HG03460 (cell line): Measurements from ENCODE around the gene PPARA.
A peak's percentile ranks its signal among the peaks of the same experiment; 100 is the strongest.

Experiments used
- ATAC-seq: cut with Tn5 transposase; IDR thresholded peaks from one replicate; pipeline ENCODE4 v1.9.1; 2021; ENCODE audit not compliant: unreplicated experiment

The PPARA gene

DNA sequence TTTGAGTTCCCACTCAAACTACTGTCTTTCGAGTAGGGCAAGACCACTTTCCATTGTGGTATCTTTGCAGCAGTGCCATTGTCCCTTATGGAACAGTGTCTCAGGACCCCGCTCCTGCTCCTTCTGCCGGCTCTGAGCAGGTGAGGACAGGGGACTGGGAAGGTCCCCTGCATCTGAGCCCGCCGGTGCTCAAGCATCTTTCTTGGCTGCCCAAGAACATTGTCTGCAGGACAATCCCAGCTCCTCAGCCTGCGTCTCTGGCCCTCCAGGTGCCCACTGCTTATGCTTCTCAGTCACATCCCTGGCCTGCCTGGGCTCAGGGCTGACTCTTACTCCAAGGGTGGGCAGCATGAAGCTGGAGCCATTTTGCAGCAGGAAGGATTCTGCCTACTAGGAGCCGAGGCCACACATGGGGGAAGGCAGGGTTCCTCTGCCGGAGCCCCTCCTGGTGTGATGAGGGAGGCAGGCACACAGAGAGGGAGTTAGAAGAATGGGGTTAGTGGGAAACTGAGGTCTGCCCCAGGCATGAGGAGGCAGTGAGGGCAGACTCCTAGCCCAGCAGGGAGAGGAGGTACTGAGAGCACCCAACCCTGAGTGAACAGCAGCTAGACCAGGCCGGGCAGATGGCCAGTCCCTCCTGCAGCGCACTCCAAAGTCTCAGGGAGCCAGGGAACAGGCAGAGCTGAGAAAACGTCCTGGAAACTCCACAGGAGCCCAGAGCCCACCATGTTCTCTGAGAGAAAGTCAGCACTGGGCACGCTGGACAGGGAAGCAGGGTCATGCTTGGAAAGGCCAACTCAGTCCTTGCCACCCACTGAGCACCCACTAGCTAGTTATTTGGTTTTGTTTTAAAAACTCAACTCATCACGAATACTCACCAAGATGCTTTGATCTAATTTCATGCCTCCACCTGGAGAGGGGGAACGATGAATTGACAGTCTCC lies 7.5 kb upstream of the PPARA start:
- no peak for ATAC-seq

DNA sequence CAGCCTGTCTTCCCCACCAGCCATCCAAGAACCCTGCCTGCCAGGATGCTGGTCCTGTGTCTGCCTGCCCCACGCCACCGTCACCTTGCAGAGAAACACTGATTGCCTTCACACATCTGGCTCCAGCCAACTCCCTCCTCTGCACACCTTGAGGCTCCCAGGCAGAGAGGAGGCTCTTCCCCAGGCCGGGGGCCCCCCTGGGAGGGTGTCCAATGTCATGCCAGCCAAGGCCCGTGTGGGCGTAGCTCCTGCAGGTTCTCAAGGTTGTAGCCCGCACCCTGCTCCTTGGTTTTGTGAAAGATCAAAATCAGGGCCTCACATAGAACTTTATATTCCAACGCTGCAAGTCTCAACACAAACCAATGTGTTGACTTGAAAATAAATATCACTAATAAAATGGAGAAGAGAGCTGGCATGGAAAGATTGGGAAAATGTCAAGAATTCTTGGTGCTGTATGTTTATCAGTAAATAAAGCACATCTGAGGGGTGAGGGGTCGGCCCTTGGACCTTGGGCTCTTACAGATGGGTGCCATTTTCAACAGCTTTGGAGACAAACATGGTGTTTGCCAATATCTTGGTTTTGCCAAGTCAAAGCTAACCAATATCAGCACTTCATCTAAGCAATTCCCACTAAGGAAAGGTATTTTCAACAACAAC lies 6.7 kb upstream of the PPARA start:
- ATAC-seq: no peak

DNA sequence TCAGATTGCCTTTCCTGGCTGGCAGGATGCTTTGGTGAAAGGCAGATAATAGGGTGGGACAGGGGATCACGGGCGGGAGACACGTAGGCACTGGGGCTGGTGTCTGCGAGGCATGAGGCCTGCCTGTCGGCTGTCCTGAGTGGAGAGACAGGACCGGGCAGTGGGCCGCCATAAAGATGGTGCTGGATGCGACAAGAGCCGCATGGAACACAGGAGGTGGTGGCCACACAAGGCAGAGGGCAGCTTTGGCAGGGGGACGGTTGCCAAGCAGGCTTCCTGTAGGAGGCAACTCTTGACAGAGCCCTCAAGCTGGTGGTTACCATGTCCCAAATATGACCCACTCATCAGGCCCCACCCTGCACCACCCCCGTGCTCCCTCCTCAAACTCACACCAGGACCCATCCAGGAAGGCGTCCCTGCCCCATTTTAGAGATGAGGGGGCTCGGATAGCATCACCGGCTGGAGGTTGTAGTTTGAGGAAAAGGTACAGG lies 4.9 kb upstream of the PPARA start:
- ATAC-seq: no peak

DNA sequence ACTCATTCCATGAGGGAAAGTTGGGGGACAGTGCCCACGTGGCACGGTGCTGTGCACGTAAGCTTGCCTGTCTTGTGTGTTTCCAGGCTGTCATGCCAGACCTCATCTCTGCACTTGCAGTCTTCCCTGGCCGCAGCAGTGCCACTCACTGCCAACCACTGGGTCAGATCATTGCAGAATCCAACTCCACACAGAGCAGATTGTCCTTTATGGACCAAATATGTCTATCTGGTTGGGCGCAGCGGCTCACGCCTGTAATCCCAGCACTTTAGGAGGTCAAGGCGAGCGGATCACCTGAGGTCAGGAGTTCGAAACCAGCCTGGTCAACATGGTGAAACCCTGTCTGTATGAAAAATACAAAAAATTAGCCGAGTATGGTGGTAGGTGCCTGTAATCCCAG lies 4.4 kb upstream of the PPARA start:
- no peak for ATAC-seq

DNA sequence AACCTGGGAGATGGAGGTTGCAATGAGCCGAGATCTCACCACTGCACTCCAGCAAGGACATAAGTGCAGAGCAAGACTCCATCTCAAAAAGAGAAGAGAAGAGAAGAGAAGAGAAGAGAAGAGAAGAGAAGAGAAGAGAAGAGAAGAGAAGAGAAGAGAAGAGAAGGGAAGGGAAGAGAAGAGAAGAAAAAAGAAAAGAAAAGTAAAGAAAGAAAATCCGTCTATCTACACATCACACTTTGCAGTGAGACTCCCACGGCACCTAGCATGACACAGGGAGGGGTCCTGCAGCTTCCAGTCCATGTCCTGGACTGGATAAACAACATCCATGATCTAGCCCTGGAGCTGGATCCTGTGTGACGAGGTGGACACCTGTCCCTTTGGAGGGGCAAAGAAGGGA lies 4.0 kb upstream of the PPARA start:
- no peak for ATAC-seq

DNA sequence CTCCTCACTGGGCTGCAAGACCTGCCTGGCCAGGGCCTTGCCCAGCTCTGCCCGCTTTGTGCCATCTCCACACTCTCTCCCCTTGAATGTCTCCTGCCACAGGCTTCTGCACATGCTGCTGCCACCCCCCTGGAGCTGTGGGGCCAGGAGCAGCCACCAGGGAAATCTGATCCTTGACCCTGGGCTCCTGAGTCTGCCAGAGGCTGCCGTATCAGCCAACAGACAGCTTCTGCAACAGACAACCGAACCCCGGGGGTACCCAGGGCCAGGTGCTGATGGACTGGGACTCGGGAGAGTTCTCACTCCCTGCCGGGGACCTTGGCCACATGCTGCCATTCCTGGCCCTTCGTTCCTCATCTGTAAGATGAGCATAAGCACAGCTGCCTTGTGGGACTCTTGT lies 3.3 kb upstream of the PPARA start:
- no peak for ATAC-seq

DNA sequence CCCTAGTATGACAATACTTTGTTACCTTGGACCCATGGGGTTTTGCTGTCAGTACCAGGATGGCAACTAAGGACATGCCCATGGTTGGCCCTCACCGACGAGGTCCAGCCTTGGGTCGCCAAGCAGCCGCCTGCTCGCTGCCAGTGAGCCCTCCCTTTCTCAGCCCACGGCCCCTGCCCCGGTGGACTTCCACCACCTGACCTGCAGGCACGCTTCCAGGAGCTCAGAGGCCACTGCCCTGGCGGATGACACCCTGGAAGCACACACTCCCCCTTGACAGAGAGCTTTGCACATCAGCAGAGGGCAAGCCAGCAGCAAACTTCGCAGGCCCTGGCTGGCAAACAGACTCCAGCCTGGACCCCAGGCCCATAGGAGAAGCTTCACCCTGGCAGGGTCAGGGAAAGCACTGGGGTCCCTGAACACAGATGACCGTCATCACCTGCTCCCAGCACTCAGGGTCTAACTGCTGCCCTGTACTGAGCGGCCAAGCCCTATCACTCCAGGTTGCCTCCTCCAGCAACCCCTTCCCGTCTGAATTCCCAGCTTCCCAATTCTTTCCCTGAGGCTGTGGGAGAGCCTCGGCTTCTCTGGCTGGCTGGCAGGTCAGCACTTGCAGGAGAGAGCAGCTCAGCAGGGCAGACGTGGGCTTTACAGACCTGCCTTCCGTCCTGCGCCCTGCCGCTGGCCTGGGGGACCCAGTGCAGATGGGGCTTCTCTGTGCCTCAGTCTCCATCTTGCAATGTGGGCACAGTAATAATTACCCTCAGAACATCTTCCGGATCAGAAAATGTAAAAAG lies 2.7 kb upstream of the PPARA start:
- no peak for ATAC-seq

DNA sequence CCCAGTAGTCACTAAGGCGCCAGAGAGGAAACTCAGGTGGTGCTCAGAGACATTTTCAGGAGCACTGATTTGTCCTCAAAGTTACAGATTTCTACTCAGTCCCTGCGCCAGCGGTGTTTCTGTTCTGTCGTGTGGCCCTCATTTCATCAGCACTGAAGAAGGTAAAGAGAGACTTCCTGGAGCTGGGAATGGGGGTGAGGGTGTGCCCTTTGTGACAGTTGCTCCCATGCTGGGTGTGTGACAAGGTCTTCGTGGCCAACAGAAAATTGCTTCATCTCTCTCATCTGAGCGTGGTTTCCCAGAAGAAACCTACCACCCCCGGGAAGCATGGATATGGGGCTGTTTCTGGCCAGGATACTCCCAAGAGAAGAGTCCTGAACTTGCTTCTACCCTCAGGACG lies 2.0 kb upstream of the PPARA start:
- ATAC-seq: no peak

DNA sequence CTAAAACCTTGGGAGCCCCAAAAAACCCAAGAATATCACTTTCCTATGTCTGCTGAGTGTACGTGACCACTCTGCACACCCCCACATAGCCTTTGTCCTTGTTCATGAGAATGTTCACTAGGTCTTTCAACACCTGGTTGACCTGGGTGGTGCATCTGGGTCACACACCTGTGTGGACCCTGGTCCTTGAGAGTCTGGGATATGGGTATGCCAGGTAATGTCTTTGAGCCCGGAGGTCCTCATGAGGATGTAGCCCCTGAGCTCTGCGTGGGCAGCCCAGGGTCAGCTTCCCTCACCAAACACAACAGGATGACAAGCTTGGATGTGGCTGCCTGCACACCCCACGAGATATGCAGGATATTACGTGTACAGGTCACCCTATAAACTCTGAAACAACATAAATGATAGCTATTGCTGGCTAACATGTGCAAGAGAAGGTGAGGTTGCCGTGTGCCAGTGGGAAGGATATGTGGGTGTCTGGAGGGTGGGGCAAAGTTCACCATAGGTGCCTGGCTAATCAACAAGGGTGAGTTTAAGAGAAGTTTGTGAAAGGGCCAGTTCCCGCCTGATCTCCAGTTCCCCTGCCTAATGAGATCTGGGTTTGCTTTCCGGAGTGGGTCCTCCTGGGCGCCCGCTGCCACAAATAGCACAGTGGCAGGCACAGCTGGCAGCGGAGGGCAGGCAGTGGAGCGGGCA lies 1.4 kb upstream of the PPARA start:
- no peak for ATAC-seq

DNA sequence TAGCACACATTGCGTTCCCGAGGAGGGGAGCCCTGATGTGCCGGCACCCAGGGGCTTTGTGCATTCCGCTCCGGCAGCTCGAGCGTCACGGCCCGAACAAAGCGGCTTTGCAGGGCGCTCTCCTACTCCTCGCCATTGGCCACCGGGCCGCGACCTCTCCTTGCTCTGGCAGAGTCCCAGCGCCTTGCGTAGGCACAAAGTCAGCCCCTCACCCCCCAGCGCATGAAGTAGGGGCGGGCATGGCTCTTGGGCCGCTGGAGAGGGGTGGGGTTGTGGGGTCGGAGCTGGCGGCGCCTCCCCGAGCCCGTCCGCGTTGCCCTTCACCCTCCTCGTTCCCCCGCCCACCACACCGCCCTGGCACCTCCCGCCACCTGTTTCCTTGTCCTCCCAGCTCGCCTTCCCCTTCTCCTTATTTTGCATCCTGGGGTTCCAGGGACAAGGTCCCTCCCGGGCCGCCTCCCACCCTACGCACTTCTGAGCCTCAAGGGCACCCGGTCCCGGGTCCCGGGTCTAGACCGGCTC lies 753 bp upstream of the PPARA start:
- no peak for ATAC-seq

DNA sequence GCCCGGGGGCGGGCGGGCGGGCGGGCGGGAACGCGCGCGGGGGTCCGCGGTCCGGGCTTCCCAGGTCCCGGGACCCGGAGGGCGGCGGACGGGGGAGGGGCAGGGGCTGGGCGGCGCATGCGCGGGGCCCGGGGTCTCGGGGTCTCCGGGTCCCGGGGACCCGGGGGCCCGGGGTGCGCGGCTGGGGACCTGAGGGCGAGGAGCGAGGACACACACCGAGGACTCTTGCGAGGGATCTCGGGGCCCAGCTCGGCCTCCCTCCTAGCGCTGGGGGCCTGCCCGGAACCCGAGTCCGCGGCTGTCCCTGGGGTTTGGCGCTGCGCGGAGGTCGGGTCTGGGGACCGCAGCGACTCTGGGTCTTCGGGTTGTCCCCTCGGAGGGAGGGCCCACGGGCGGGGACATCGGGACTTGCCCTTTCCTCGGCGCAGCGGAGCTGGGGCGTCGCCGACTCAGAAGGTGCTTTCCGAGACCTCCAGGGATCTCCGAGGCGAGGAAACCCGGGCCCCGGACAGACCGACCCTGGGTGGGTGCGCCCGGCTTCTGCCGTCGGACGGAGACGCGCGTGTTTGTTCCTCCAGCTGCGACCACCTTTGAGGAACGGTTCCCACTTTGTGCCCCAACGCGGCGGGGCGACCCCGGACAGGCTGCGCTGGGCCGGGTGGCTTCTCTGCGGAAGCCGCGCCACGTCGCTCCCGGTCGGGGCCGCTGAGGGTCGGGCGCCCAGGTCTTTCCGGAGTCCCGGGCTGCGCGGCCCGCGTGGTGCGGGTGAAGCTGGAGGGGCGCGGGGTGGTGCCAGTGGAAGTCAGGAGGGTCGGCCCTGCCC lies 540 bp downstream of the PPARA start:
- ATAC-seq: peak; percentile 19

DNA sequence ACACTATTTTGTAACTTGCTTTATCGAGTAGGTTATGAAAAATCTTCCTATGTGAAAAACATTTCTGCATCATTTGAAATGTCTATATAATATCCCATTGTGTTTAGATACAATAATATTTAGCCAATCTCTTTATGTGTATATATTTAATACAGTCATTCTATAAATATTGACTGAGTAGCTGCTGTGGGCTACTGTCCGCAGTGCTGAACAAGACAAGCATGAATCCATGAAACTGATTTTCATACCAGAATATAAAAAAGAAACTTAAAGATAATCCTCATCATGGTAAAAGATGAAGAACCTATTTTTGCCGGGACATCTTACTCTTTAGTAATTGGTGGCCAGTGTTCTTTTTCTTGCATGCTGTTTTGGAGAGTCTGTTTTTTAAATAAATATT lies 3.6 kb downstream of the PPARA start:
- no peak for ATAC-seq

DNA sequence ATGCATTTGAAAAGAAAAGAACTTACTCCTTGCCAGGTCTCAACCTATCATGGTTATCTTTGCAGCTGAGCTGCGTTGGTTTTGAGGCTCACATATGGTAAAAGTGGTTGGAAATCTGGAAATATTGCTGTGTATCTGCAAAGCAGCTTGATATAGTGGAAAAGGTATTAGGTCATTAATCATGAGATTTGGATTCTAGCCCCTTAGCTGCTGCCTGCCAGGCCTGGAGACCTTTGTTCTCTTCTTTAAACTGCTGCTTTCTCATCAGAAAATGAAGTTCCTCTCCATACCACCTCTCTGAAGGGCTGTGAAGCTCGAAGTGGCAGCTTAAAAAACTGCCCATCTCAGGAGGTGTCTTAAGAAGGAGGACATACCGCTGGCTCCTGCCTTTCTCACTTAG lies 5.7 kb downstream of the PPARA start:
- no peak for ATAC-seq

DNA sequence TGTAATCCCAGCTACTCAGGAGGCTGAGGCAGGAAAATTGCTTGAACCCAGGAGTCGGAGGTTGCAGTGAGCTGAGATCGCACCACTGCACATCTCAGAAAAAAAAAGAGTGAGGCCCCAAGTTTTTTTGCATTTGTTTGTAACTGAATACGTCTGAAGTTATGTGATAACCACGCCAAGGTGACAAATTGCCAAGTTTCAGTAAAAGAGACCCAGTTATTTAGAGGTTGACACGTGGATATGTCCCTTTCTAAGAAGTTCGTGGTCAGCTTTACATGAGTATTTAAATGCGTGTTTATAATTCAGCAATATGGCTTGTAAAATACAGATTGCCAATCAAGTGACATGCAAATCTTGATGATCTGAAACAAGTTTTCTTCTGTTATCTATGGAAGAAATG lies 8.0 kb downstream of the PPARA start:
- ATAC-seq: no peak

DNA sequence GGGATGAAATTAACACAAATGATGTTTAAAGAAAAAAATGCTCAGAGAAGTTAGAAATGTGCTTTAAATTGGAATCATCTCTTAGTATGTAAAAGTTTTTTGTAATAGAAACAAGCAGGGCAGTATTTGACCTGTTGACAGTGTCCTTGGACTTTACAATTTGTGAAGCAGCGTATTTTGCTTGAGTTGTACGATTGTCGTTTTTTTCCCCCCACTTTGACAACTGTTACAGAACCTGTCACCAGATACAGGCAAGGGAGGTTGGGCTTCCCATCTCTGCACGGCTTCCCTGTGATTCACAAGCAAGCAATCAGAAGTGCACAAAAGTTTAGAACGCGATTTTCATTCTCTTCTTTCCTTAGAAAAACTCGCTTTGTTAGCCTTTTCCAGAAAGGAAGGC lies 8.9 kb downstream of the PPARA start:
- no peak for ATAC-seq

DNA sequence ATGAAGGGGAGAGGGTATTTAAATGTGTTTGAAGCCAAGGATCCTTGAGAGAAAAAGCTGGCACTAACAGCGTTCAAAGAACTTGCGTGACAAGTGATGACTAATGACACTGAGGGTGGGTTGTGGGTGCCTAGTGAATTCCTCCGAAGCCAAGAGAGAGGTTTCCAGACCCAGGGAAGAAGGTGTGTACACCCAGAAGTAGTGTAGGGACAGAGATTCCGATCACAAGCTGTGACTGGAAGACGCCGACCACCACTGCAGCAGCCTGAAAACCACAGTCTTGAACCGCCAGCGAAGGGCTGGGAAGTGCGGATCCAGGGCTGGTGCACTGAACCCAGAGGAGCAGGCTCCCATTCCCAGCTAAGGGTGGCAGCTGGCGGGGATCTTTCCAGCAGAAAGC lies 9.5 kb downstream of the PPARA start:
- no peak for ATAC-seq

DNA sequence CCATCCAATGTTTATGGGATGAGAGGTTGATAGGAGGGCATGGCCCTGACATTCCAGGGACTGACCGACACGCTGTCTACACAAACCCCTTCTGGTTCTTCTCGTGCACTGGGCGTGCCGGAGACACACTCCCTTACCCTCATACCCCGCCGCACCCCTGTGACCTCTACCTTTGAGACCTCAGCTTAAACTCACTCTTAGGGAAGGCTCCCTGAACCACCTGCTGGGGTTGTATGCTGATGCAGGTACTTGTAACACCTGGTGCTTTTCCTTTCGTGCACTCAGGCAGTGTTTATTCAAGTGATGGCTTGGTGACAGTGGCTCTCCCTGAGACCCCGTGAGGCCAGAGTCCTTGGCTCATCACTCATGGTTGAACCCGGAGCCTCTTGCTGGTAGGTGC lies 12.0 kb downstream of the PPARA start:
- ATAC-seq: no peak

DNA sequence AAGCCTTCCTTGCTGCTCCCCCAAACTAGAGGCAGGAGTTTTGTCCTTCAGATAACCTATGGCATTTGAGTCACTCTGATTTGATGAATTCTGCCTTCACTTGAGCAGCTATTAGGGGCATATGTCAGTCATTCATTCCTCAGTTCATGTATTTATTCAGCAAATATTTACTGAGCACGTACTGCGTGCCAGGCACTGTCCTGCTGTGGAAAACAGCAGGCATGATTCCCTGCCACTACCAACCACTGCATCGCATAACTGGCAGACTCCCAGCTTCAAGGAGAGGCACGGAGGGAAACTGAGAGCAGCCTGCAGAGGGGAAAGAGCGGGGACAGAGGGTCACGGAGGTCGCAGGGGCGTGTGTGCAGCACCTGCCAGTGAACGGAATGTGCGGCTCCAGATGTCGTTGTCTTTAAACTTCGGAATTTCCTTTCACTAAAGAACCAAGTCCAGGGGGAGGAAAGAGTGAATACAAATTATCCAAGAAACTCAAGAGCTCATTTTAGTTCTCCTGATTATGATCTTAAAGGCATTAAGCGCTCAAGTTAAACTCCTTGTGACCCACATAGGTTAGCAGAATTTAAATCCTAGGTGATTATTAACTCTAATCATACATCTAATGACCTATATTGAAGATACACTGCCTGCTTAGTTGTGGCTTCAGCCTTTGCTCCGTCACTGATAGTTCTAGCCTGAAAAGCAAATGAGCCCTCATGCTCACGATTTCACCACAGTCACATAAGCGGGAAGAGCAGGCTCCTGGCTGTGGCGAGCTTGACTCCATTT lies 12.6 kb downstream of the PPARA start:
- ATAC-seq: no peak

DNA sequence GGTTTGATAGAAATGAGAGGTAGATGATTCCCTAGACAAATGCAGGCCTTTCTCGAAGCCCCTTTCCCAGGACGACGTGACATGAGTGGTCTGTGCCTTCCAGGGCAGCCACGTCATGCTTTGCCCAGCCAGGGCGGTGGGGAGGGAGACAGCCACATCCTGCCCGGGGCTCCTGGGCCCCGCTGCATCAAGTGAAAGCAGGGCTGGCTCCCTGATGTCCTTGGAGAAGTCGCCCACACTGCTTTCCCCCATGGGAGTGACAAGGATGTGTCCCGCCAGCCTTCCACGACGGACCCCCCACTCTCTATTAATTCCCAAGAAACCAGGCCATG lies 13.2 kb downstream of the PPARA start:
- ATAC-seq: no peak
